Superior temporal gyrus (tissue), 1 donor: ENCODE results near the gene NECTIN4.
"Not testable (repeated sequence)": the region's sequence is repeated elsewhere in the genome, so short reads cannot be mapped to it uniquely, and the experiment has no call there.

ENCODE experiments used
- DNase-seq: peaks from one replicate; pipeline ENCODE4 v3.0.0-alpha.2; 2016; ENCODE audit errors: extremely low spot score

The NECTIN4 gene

GRCh38 chr1:161089251-161089924 lies at the start of gene NECTIN4:
TSS of gene NECTIN4 (minus strand) at chr1:161089558. CDS start at chr1:161089296, 262 bp downstream.
- DNase-seq, result no peak

- no peak for DNase-seq
Observed at GRCh38 chr1:161138431-161138830, 49.1 kb upstream of the NECTIN4 start.

- no peak for DNase-seq
Observed at GRCh38 chr1:161137881-161138280, 48.5 kb upstream of the NECTIN4 start.

GRCh38 chr1:161133220-161133740 lies 43.9 kb upstream of the NECTIN4 start:
- no peak for DNase-seq

GRCh38 chr1:161132410-161133219 lies 43.3 kb upstream of the NECTIN4 start, which contains the start of gene DEDD:
TSS of gene DEDD (minus strand) at chr1:161132667. CDS start at chr1:161124462, 8,205 bp downstream.
- DNase-seq, result peak; percentile 97

- DNase-seq, result no peak
Observed at GRCh38 chr1:161131523-161132409, 42.4 kb upstream of the NECTIN4 start.

GRCh38 chr1:161130266-161130665 lies 40.9 kb upstream of the NECTIN4 start:
- no peak for DNase-seq

GRCh38 chr1:161128591-161129420 lies 39.4 kb upstream of the NECTIN4 start:
- DNase-seq, result no peak

GRCh38 chr1:161127649-161128048 lies 38.3 kb upstream of the NECTIN4 start:
- no peak for DNase-seq

GRCh38 chr1:161122967-161123366 lies 33.6 kb upstream of the NECTIN4 start:
- no peak for DNase-seq

- DNase-seq, result no peak
Observed at GRCh38 chr1:161121834-161122233, 32.5 kb upstream of the NECTIN4 start.

- no peak for DNase-seq
Observed at GRCh38 chr1:161121042-161121650, 31.8 kb upstream of the NECTIN4 start.

- no peak for DNase-seq
Observed at GRCh38 chr1:161119092-161119903, 29.9 kb upstream of the NECTIN4 start.

- peak; percentile 89 for DNase-seq
Observed at GRCh38 chr1:161117759-161118581, 28.6 kb upstream of the NECTIN4 start, which contains the start of the genes NIT1 and PFDN2. TSS of gene NIT1 (plus strand) at chr1:161118105. CDS start at chr1:161118177, 72 bp downstream. TSS of gene PFDN2 (minus strand) at chr1:161118037. CDS start at chr1:161118026, 11 bp downstream.

- not testable (repeated sequence) for DNase-seq
Observed at GRCh38 chr1:161115961-161116360, 26.6 kb upstream of the NECTIN4 start.

- DNase-seq, result no peak
Observed at GRCh38 chr1:161115132-161115711, 25.9 kb upstream of the NECTIN4 start.

GRCh38 chr1:161114556-161114955 lies 25.2 kb upstream of the NECTIN4 start:
- no peak for DNase-seq

GRCh38 chr1:161113915-161114314 lies 24.6 kb upstream of the NECTIN4 start:
- DNase-seq, result no peak
